Measurements from ENCODE around the gene RRAGB. TPM values are rescaled to one million over a fixed set of nuclear protein-coding genes. Genes with fewer than 3 reads are reported as not detected.
"Not testable (repeated sequence)": the region's sequence is repeated elsewhere in the genome, so short reads cannot be mapped to it uniquely, and the experiment has no call there.

Gene RRAGB
- total RNA-seq, 1 donor from 2014 or later, result 16.5 TPM

GRCh38 chrX:55742649-55743048 is 25.1 kb downstream of the RRAGB start:
- no peak for DNase-seq (ENCODE audit: extremely low spot score in 2 of 2)
- Histone ChIP-seq H3K9me3 (no peaks in the 10 kb centered on the region), H3K4me3 (no peak overlapping the region), H3K27ac (no peak overlapping the region), H3K4me1 (no peaks in the 10 kb centered on the region), H3K27me3 (no peaks in the 10 kb centered on the region), H3K36me3 (no peaks in the 10 kb centered on the region)
- TF ChIP-seq CTCF (IDR thresholded peaks at IDR 0.05) (no peak), POLR2AphosphoS5 (IDR thresholded peaks at IDR 0.05; ENCODE audit: insufficient read depth in 1 of 2, low read depth in 1 of 2) (no peak), POLR2A (IDR thresholded peaks at IDR 0.05) (no peak)
- intact Hi-C loops (cut with DNase I), result no loop called here

GRCh38 chrX:55748463-55748862 is 30.9 kb downstream of the RRAGB start:
- H3K9me3 ChIP-seq; H3K36me3 ChIP-seq; intact Hi-C loops (cut with DNase I); H3K27me3 ChIP-seq; H3K27ac ChIP-seq; H3K4me1 ChIP-seq; H3K4me3 ChIP-seq; DNase-seq (ENCODE audit: extremely low spot score in 2 of 2): not testable (repeated sequence)

GRCh38 chrX:55750256-55750655 is 32.7 kb downstream of the RRAGB start:
- Histone ChIP-seq H3K27ac (no peak overlapping the region), H3K9me3 (no peaks in the 10 kb centered on the region), H3K36me3 (no peaks in the 10 kb centered on the region), H3K27me3 (no peaks in the 10 kb centered on the region), H3K4me3 (no peak overlapping the region), H3K4me1 (no peaks in the 10 kb centered on the region)
- TF ChIP-seq POLR2AphosphoS5 (IDR thresholded peaks at IDR 0.05; ENCODE audit: insufficient read depth in 1 of 2, low read depth in 1 of 2), result no peak
- no peak for TF ChIP-seq POLR2A (IDR thresholded peaks at IDR 0.05)
- no peak for TF ChIP-seq CTCF (IDR thresholded peaks at IDR 0.05)
- intact Hi-C loops (cut with DNase I), result no loop called here
- no peak for DNase-seq (ENCODE audit: extremely low spot score in 2 of 2)

- Histone ChIP-seq H3K36me3 (no peaks in the 10 kb centered on the region), H3K4me3 (no peak overlapping the region), H3K27me3 (no peaks in the 10 kb centered on the region), H3K27ac (no peak overlapping the region), H3K4me1 (no peaks in the 10 kb centered on the region), H3K9me3 (no peaks in the 10 kb centered on the region)
- no peak for DNase-seq (ENCODE audit: extremely low spot score in 2 of 2)
- intact Hi-C loops (cut with DNase I), result no loop called here
- TF ChIP-seq POLR2A (IDR thresholded peaks at IDR 0.05) (no peak), POLR2AphosphoS5 (IDR thresholded peaks at IDR 0.05; ENCODE audit: insufficient read depth in 1 of 2, low read depth in 1 of 2) (no peak), CTCF (IDR thresholded peaks at IDR 0.05) (no peak)
These were observed 37.3 kb downstream of the RRAGB start for GRCh38 chrX:55754861-55755294.

GRCh38 chrX:55758033-55758432 is 40.5 kb downstream of the RRAGB start:
- Histone ChIP-seq H3K27me3 (no peaks in the 10 kb centered on the region), H3K9me3 (no peaks in the 10 kb centered on the region), H3K36me3 (no peaks in the 10 kb centered on the region), H3K4me3 (no peak overlapping the region), H3K4me1 (no peaks in the 10 kb centered on the region), H3K27ac (no peak overlapping the region)
- TF ChIP-seq POLR2A (IDR thresholded peaks at IDR 0.05) (no peak), POLR2AphosphoS5 (IDR thresholded peaks at IDR 0.05; ENCODE audit: insufficient read depth in 1 of 2, low read depth in 1 of 2) (no peak), CTCF (IDR thresholded peaks at IDR 0.05) (no peak)
- intact Hi-C loops (cut with DNase I), result no loop called here
- DNase-seq (ENCODE audit: extremely low spot score in 2 of 2), result no peak

GRCh38 chrX:55759478-55759877 is 41.9 kb downstream of the RRAGB start:
- no peaks in the 10 kb centered on the region for H3K36me3 ChIP-seq
- no peak for DNase-seq (ENCODE audit: extremely low spot score in 2 of 2)
- no peaks in the 10 kb centered on the region for H3K9me3 ChIP-seq
- no peak overlapping the region for H3K4me3 ChIP-seq
- H3K4me1 ChIP-seq, result no peaks in the 10 kb centered on the region
- TF ChIP-seq POLR2A (IDR thresholded peaks at IDR 0.05) (no peak), POLR2AphosphoS5 (IDR thresholded peaks at IDR 0.05; ENCODE audit: insufficient read depth in 1 of 2, low read depth in 1 of 2) (no peak), CTCF (IDR thresholded peaks at IDR 0.05) (no peak)
- no peak overlapping the region for H3K27ac ChIP-seq
- intact Hi-C loops (cut with DNase I), result no loop called here
- no peaks in the 10 kb centered on the region for H3K27me3 ChIP-seq
